GM12873 (cell line): Measurements from ENCODE around the gene TRIM29.

Experiments
- CTCF ChIP-seq: IDR thresholded peaks from 2 replicates; pipeline ENCODE4 v1.5.1; 2012; ENCODE audit warnings: low read depth, mild to moderate bottlenecking, moderate library complexity, low read length, control low read depth; ENCODE audit not compliant: insufficient read depth; ENCODE audit errors: missing control alignments

Gene TRIM29

GRCh38 chr11:120128392-120129119, 9.4 kb downstream of the TRIM29 start:
- no peak for TF ChIP-seq CTCF

GRCh38 chr11:120127236-120127635, 10.7 kb downstream of the TRIM29 start:
- TF ChIP-seq CTCF, result no peak

GRCh38 chr11:120126620-120127019, 11.3 kb downstream of the TRIM29 start:
- TF ChIP-seq CTCF, result no peak

- TF ChIP-seq CTCF, result no peak
Observed at GRCh38 chr11:120125509-120125908, 12.4 kb downstream of the TRIM29 start.

GRCh38 chr11:120125024-120125423, 12.9 kb downstream of the TRIM29 start:
- TF ChIP-seq CTCF, result no peak

GRCh38 chr11:120124355-120124754, 13.6 kb downstream of the TRIM29 start:
- no peak for TF ChIP-seq CTCF

- TF ChIP-seq CTCF, result no peak
Observed at GRCh38 chr11:120123946-120124345, 14.0 kb downstream of the TRIM29 start.
